GOT3 (cell line): Measurements from ENCODE around the gene ATIC.

Experiments used
- DNase-seq: peaks from one replicate; lab custom pipeline; 2025; ENCODE audit warnings: mixed read lengths; lab: John Stamatoyannopoulos, UW

ATIC gene

DNA sequence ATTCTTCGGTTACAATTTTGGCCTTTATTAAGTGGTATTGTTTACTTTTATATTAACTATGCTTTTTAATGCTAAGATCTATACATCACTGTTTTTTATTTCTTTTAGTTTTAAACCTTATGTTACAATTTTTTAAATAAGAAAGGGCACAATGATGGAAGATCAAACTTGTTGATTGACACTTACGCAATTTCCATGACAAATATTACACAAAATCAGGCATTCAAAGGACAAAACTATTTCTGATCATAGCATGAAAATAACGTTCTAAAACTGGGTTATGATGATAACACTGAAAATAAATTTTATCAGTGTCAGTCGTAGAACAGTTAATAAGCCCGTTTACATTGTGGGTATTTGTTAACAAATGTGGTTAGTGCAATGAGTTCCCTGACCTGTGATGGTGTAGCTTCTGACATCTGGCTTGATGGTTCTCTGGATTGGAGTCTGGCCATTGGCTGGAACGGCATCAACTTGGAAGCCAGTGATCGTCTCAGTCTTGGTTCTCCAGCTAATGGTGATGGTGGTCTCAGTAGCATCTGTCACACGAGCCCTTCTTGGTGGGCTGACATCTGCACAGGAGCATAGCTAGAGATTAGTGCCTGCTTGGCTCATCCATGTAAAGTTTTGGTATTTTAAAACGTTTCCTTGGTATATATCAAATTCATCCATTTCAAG is 64.4 kb downstream of the ATIC start:
- no peak for DNase-seq

DNA sequence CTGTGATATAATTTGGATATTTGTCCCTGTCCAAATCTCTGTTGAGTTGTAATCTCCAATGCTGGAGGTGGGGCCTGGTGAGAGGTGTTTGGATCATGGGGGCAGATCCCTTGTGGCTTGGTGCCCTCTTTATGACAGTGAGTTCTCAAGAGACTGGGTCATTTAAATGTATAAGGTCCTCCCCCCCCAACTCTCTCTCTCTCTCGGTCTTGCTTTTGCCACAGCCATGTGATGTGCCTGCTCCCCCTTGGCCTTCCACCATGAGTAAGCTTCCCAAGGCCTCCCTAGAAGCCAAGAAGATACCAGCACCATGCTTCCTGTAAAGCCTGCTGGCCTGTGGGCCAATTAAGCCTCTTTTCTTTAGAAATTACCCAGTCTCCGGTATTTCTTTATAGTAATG is 65.4 kb downstream of the ATIC start:
- no peak for DNase-seq

DNA sequence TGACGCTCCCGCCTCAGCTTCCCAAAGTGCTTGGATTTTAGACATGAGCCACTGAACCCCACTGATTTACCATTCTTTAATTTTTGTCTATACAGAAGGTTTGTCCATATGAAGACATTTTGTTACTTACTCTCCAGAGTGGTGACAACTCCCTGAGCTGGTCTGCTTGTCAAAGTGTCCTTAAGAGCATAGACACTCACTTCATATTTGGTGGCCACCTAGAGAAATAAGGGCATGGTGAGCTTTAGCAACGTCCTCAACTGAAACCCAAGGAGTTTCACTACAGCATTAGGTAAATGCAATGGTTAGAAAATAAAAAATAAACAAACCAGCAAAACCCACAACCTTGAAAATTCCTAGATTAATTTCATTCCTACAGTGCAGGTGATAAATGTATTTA is 66.2 kb downstream of the ATIC start:
- DNase-seq = no peak

DNA sequence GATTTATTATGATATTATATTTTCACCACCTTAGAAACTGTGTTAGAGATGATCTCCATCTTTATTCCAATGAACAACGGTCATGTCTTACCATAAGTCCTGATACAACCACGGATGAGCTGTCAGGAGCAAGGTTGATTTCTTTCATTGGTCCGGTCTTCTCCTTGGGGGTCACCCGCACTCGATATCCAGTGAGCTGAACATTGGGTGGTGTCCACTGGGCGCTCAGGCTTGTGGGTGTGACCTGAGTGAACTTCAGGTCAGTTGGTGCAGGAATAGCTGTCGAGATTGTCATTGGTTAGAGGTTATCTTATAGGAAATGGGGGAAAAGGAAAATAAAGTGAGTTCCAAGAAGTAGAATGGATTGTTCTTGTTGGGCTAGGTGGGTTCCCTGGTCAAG is 67.2 kb downstream of the ATIC start:
- no peak for DNase-seq

DNA sequence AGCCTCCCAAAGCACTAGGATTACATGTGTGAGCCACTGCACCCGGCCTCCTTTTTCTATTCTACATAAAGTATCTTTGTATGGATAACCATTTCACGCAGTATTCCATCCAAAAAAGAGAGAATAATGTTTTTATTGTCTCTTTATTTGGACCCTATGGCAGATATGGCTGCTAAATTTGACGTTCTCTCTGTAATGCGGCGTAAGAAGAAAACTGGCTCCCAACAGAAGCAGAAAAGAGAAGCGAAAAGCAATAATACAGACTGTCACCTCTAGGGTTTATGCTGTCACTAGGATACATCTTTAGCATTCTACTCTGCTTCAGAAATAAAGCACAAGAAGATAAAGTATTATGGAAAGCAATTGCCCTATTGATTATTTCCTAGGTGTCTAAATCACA is 68.1 kb downstream of the ATIC start:
- no peak for DNase-seq

DNA sequence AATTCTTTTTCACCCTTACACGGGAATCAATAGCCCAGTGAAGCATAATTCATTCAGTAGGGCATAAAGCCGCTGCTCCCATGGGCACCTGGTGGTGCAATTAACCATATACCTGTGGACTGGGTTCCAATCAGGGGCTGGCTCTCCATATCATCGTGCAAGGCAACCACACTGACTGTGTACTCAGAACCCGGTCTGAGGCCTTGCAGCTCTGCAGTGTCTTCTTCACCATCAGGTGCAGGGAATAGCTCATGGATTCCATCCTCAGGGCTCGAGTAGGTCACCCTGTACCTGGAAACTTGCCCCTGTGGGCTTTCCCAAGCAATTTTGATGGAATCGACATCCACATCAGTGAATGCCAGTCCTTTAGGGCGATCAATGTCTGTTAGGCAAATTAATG is 68.8 kb downstream of the ATIC start:
- no peak for DNase-seq

DNA sequence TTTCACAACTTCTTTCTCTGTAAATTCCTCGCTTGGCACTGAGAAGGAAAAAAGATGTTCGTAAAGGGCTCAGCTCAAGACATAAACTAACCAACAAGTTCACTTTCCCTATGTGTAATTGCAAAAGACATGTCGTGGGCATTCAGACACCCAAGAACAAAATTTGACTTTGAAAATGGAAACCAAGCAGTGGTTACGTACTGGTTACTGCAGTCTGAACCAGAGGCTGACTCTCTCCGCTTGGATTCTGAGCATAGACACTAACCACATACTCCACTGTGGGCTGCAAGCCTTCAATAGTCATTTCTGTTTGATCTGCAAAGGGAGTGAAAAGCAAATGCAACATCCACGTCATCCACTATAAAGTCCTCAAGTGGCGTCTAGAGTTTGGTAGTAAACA is 70.2 kb downstream of the ATIC start:
- DNase-seq = no peak

DNA sequence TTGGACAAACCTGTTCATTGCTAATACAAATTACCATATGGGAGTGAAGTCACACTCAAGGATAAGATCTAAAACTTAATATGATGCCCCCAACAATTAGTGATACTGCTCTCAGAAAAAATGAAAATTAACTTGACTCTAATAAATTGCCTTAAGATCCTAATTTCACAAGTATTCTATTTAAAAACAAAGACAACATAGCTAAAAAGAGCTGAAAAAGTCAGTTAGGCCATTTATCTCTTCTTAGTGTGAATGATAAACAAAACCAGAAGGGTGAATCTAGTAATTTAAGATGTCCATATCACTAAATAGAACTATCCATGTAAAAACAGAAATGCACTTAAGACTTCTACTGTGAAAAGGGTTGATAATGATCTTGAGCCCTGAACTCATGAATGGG is 70.6 kb downstream of the ATIC start:
- DNase-seq = no peak

DNA sequence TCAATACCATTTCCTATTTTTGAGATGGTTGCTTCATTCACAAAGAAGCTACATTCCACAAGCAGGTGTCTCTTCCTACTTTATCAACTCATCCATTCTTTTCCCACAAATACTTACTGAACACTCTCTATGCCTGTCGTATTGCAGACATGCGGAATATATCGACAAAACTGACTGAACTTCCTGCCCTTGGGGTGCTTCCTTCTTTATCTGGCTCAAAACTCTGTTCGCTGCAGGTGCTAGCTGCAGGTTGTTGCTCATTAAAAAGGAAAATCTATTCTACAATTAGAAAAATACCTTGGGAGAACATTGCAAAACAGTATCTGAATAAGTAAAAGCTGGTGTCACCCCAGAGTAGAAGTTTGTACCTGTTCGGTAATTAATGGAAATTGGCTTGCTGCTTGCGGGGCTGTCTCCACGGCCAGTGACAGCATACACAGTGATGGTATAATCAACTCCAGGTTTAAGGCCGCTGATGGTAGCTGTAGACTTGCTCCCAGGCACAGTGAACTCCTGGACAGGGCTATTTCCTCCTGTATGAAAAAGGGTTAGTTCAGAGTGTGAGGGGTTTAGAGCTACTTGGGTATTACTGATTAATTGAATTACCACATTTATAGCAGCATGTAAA is 71.9 kb downstream of the ATIC start:
- DNase-seq = no peak

DNA sequence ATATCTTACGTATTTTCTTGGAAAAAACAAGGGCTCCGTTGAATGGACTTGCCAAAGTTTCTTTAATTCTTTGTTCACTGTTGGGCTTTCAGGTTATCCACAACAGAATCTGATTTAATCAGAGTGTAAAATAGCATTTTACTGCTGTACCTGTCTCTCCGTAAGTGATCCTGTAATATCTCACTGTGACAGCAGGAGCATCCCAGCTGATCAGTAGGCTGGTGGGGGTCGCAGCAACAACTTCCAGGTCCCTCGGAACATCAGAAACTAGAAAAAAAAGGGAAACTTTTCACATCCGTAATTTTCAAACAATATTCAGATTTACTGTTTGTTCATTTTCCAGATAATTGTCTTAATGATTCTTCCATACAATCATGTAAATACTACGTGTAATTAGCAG is 72.9 kb downstream of the ATIC start:
- no peak for DNase-seq

DNA sequence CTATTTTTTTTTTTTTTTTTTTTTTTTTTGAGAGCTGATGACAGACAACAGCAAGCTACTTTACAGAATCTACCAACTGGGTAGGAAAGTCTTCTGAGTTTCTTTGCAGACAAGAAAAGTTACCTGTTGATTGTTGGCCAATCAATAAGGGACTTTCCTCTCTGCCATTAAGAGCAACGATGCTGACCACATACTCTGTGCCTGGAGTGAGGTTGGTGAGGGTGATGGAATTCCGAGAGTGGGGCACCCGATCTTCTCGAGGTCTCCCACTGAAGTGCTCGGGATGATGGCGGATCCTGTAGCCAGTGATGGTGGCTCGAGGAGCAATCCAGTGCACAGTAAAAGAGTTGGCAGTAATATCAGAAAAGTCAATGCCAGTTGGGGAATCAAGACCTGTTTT is 74.7 kb downstream of the ATIC start:
- DNase-seq = no peak

DNA sequence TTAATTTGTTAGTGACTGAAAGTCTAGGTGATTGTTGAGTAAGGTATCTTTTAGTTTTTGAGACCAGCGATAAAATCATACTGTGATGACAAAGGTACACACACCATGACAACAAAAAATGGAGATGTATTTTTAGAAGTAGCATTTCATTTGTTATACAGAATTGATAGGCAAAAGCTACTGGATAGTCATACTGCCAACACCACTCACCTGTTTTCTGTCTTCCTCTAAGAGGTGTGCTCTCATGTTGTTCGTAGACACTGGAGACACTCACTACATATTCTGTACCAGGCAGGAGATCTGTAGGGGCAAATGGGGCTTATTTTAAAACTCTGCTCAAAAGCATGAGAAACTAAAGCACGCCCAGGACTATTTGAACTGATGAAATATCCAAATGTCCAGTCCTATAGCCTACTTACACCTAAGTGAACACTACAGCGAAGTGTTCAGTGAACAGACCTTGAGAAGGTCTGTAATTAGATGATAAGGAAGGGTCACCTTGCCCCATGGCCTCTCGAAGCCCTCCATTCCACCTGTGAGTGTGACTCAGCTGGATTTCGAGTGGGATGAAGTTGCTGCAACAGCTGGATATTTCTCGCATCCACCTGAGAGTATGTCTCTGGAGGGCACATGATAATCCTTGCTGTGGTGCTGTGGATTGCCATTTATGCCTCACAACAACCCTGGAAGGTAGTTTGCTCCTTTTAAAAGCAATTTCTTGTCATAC is 76.3 kb downstream of the ATIC start:
- no peak for DNase-seq

DNA sequence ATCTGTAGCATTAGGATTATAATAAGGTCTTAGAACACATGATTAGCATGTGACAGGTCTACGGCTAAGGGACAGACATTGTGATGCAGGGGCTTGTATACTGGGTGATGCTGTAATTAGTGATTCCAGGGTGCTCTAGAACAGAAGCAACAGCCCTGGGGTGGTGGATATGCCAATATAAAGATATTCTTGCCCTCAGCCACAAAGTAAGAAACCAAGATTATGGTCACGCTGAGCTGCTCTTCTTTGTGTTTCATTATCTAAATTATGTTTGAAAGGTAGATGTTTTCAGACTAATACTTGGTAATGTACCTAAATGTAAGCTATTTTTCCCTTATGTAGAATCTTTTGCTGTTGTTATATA is 78.7 kb downstream of the ATIC start:
- DNase-seq = no peak

DNA sequence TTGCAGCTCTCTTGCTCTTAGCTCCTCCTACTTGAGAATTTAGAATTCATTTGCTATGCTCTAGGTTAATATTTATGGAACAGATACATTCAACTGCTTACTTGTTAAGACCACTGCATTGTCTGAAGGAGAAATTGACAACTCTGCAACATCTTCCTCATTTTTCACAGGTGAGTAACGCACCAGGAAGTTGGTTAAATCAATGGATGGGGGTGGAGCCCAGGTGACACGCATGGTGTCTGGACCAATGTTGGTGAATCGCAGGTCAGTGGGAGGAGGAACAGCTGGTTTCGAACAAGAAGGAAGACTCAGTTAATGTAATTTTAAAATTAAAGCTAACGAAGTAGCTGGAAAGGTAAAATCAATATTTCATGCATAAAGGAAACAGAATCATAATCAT is 79.7 kb downstream of the ATIC start:
- DNase-seq = no peak

DNA sequence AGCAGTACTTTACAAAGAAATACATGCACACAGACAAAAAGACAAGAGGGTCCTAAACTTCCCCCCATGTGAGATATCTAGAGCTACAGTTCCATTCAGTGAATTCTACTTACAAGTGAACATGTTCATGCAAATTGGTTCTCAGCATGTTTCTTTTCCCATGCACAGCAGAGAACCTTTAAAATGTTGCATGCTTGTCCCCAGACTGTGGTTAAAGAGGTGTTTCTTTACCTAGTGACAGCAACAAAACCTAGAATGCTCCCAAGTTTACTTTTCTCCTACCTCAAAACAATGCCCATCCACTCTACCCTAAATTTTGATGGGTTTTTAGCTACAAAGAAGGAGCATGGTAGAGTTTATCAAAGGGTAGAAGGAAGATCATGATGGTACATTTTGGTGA is 80.3 kb downstream of the ATIC start:
- DNase-seq = no peak

DNA sequence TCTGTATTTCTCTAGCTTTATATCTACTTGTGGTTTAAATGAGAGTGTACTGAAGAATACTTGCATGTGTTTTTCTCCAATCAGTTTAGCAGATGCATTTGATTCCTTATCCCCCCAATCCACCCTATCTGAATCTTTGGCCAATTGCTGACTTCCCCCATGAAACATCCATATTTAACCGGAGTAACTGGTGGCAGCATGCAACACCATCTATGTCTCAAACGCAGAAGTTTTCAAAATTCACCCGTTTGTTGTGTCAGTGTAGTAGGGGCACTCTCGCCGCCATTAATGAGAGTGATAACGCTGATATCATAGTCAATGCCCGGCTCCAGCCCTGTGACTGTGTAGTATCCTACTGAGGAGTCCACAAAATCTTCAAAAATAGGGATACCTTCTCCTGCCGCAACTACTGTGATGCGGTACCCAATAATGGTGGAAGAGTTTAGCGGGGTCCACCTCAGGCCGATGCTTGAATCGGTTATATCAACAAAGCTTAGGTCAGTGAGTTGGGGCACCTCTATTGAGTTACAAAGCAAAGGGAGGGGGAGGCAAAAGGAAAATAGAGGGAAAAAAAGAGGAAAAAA is 80.9 kb downstream of the ATIC start:
- DNase-seq = no peak

DNA sequence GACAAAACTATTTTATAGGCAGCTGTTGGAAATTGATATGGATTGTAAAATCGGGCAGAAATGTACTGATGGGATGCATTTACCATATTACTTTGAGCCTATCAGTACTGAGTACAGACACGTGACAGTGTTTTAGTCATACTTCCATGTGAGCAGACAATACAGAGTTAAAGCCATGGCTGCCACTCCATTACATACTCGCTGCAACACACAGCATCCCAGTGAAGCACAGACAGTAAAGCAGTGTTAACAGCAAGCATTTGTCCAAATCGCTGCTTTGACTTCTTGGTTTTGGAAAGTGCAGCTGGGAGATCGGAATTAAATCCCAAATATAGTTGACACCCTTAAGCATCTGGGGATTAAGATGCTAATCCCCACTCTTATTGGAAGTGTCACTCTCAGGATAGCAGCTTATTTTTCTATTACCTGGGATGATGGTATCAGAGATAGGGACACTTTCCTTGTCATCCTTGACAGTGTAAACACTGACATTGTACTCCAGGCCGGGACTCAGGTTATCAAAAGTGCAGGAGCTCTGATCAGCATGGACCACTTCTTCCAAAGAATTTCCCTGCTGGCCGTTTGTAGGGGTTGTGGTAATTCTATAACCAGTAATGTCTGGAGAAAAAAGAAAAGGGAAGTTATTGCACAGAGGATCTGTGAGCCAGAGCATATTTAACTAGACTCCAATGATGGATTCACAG is 82.4 kb downstream of the ATIC start:
- DNase-seq = no peak

DNA sequence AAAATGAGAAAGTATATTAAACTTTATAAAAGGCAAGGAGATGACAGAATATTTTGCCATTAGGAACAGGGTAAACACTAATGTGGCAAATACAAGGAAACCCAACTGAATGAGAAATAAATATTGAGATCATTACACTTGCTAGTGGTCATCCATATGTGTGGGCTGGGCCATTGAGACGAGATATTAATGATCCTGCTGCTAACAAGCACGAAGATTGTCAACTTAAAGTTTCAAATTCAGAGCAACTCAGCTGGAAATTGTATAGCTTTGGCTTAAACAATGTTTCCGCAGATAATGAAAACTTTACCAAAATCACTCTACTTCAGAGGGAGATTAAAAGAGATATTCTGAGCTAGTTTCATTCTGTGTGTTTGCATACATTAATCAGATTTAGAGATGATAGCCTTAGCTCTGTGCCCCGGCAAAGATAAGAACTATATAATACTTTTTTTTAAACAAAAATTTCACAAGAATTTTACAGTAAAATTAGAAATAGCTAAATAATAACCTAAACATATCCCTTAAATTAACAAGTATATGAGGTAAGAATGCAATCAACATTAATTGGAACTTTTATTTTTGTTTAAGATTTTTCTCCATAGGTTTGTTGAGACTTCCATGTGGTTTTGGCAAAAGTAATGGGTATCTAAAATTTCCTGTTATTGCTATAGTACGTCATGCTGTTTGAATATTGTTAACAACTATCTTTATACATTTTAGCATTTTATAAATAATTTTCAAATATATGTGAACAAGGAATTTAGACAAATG is 84.0 kb downstream of the ATIC start:
- DNase-seq = no peak

DNA sequence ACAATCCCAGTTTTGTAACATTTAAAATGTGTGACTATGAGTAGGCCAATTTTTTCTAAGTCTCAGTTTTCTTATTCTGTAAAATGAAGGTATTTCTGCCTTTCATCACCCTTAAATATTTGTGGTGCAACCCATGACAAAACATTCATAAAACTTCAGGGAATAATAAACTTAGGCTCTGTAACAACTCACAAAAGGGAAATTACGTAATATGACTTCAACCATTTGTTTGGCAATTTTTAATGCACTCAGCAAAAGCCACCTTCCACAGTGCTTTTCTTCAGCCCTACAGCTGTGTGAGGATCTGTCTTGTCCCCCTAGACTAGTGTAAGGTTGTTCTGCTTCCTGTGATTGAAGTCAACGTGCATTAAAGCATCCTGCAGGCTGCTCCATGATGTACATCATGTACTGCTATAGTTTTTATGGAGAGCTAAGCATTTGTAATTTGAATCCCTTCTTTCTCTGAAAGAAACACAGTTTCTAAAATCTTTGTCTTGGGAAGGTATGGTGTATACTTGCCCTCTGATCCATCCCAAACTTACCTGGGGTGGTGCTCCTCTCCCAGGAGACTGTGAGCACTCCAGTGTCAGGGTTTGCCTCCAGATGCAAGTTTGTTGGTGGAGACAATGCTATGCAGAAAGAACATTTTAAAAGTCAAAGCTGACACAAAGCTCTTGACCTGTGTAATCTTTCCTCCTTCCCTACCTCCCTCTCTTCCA is 84.9 kb downstream of the ATIC start:
- DNase-seq = no peak

DNA sequence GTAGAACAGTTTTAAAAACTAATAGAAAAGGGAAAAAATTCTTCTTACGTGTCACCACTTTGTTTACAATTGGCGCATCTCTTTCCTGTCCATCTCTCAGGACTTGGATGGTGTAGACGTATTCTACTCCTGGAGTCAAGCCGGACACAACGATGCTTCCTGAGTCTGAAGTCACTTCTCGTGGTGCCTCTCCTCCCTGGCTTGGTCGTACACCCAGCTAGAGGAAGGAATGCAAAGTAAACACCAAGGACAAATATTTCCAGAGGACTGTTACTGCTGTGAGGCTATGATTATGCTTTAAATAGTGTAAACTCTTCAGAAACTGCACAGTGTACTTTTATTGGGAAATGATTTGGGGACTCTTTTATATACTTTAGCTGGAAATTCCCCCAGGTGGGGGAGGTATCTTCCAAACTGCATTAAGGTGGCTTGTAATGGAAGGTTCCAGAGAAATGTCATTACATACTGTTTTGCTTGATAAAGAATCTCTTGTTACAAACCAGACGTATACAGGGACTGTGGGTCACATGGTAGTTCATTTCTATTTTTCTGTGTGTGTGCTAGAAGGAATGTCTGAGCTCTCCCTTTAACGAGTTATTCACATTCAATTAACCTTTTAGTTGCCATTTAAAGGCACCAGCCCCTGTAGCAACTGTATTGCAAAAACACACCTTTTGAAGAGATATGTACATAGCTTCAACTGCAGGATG is 85.9 kb downstream of the ATIC start:
- DNase-seq = no peak
